Measurements from ENCODE around the gene TSC2. TPM values are rescaled to one million over a fixed set of nuclear protein-coding genes. Genes with fewer than 3 reads are reported as not detected.
"Not testable (repeated sequence)": the region's sequence is repeated elsewhere in the genome, so short reads cannot be mapped to it uniquely, and the experiment has no call there.

The TSC2 gene
- total RNA-seq, 8 experiments from 2014 or later = 28.1 to 102 (median 53.2) TPM

GRCh38 chr16:2111009-2111353 lies 63.2 kb downstream of the TSC2 start:
- WGBS, 10 experiments = 90 to 100% methylated on average over 2 to 8 of the region's 36 CpGs; no CpG with 5 or more reads in 8 of the 10 experiments
- in situ Hi-C loops (cut with MboI; ENCODE audit: low pct_unique_long_range_greater_than_20kb in 2 of 9, low sequenced_read_pairs in 9 of 9, unreplicated experiment in 9 of 9); H3K4me3 ChIP-seq; H3K27ac ChIP-seq; H3K4me1 ChIP-seq (replicated peaks in 1 of 2): not testable (repeated sequence)
- peak in 4 of 8 experiments; percentile 9 to 27 (median 20) for ATAC-seq (replicated peaks in 6 of 8)

- in situ Hi-C loops (cut with MboI; ENCODE audit: low pct_unique_long_range_greater_than_20kb in 2 of 9, low sequenced_read_pairs in 9 of 9, unreplicated experiment in 9 of 9); H3K4me3 ChIP-seq; H3K4me1 ChIP-seq (replicated peaks in 1 of 2); H3K27ac ChIP-seq: not testable (repeated sequence)
- peak in 4 of 8 experiments; percentile 22 to 34 (median 31) for ATAC-seq (replicated peaks in 6 of 8)
- 93 to 100% (median 96%) methylated on average over 1 to 16 of the region's 65 CpGs; no CpG with 5 or more reads in 7 of the 10 experiments for WGBS, 10 experiments
These were observed 63.9 kb downstream of the TSC2 start for GRCh38 chr16:2111412-2112335.

- WGBS, 10 experiments = 90% methylated on average over 6 of the region's 30 CpGs; no CpG with 5 or more reads in 9 of the 10 experiments
- H3K4me3 ChIP-seq; in situ Hi-C loops (cut with MboI; ENCODE audit: low pct_unique_long_range_greater_than_20kb in 2 of 9, low sequenced_read_pairs in 9 of 9, unreplicated experiment in 9 of 9); H3K4me1 ChIP-seq (replicated peaks in 1 of 2); H3K27ac ChIP-seq; ATAC-seq (replicated peaks in 6 of 8): not testable (repeated sequence)
These were observed 64.8 kb downstream of the TSC2 start for GRCh38 chr16:2112539-2113106.

GRCh38 chr16:2114225-2114624 lies 66.4 kb downstream of the TSC2 start:
- WGBS, 10 experiments = no CpG with 5 or more reads among the region's 26 CpGs
- H3K4me3 ChIP-seq; in situ Hi-C loops (cut with MboI; ENCODE audit: low pct_unique_long_range_greater_than_20kb in 2 of 9, low sequenced_read_pairs in 9 of 9, unreplicated experiment in 9 of 9); ATAC-seq (replicated peaks in 6 of 8); H3K4me1 ChIP-seq (replicated peaks in 1 of 2); H3K27ac ChIP-seq: not testable (repeated sequence)

GRCh38 chr16:2114885-2115590 lies 67.3 kb downstream of the TSC2 start:
- ATAC-seq (replicated peaks in 6 of 8); H3K4me3 ChIP-seq: not testable (repeated sequence)

GRCh38 chr16:2115591-2115973 lies 67.8 kb downstream of the TSC2 start:
- H3K4me3 ChIP-seq = no peak overlapping the region
- H3K4me1 ChIP-seq (replicated peaks in 1 of 2) = no peaks in the 10 kb centered on the region
- no peak overlapping the region for H3K27ac ChIP-seq
- WGBS, 10 experiments = no CpG with 5 or more reads among the region's 13 CpGs
- no peak for ATAC-seq (replicated peaks in 6 of 8)
- in situ Hi-C loops (cut with MboI; ENCODE audit: low pct_unique_long_range_greater_than_20kb in 2 of 9, low sequenced_read_pairs in 9 of 9, unreplicated experiment in 9 of 9) = no loop called here

More at GRCh38 chr16:2114885-2115590, 67.3 kb downstream of the TSC2 start:
- H3K27ac ChIP-seq; in situ Hi-C loops (cut with MboI; ENCODE audit: low pct_unique_long_range_greater_than_20kb in 2 of 9, low sequenced_read_pairs in 9 of 9, unreplicated experiment in 9 of 9); H3K4me1 ChIP-seq (replicated peaks in 1 of 2): not testable (repeated sequence)
- 92% methylated on average over 5 of the region's 34 CpGs; no CpG with 5 or more reads in 9 of the 10 experiments for WGBS, 10 experiments

- in situ Hi-C loops (cut with MboI; ENCODE audit: low pct_unique_long_range_greater_than_20kb in 2 of 9, low sequenced_read_pairs in 9 of 9, unreplicated experiment in 9 of 9); H3K4me1 ChIP-seq (replicated peaks in 1 of 2); ATAC-seq (replicated peaks in 6 of 8); H3K4me3 ChIP-seq; H3K27ac ChIP-seq: not testable (repeated sequence)
- WGBS, 10 experiments = no CpG with 5 or more reads among the region's 24 CpGs
These were observed 68.6 kb downstream of the TSC2 start for GRCh38 chr16:2116428-2116827.

- H3K27ac ChIP-seq; ATAC-seq (replicated peaks in 6 of 8); H3K4me3 ChIP-seq; H3K4me1 ChIP-seq (replicated peaks in 1 of 2); in situ Hi-C loops (cut with MboI; ENCODE audit: low pct_unique_long_range_greater_than_20kb in 2 of 9, low sequenced_read_pairs in 9 of 9, unreplicated experiment in 9 of 9): not testable (repeated sequence)
- WGBS, 10 experiments = no CpG with 5 or more reads among the region's 25 CpGs
These were observed 69.6 kb downstream of the TSC2 start for GRCh38 chr16:2117341-2117740.

- in situ Hi-C loops (cut with MboI; ENCODE audit: low pct_unique_long_range_greater_than_20kb in 2 of 9, low sequenced_read_pairs in 9 of 9, unreplicated experiment in 9 of 9); ATAC-seq (replicated peaks in 6 of 8); H3K27ac ChIP-seq; H3K4me3 ChIP-seq; H3K4me1 ChIP-seq (replicated peaks in 1 of 2): not testable (repeated sequence)
- WGBS, 10 experiments = no CpG with 5 or more reads among the region's 35 CpGs
These were observed 70.4 kb downstream of the TSC2 start for GRCh38 chr16:2117960-2118722.

- peak in 2 of 8 experiments; percentile 33 to 40 for ATAC-seq (replicated peaks in 6 of 8)
- in situ Hi-C loops (cut with MboI; ENCODE audit: low pct_unique_long_range_greater_than_20kb in 2 of 9, low sequenced_read_pairs in 9 of 9, unreplicated experiment in 9 of 9); H3K4me3 ChIP-seq; H3K27ac ChIP-seq: not testable (repeated sequence)
- peaks cover 26 to 34% of the 10 kb centered on the region in 2 donors for H3K4me1 ChIP-seq (replicated peaks in 1 of 2)
- 10 to 80% (median 37%) methylated on average over 1 to 6 of the region's 9 CpGs; no CpG with 5 or more reads in 3 of the 10 experiments for WGBS, 10 experiments
These were observed 73.5 kb downstream of the TSC2 start for GRCh38 chr16:2121325-2121724.

GRCh38 chr16:2121853-2122252 lies 74.1 kb downstream of the TSC2 start:
- in situ Hi-C loops (cut with MboI; ENCODE audit: low pct_unique_long_range_greater_than_20kb in 2 of 9, low sequenced_read_pairs in 9 of 9, unreplicated experiment in 9 of 9) = no loop called here
- ATAC-seq (replicated peaks in 6 of 8) = peak in 2 of 8 experiments; percentile 3 to 4
- H3K27ac ChIP-seq = no peak overlapping the region
- no CpG with 5 or more reads among the region's 19 CpGs for WGBS, 10 experiments
- peaks cover 28 to 39% of the 10 kb centered on the region in 2 donors for H3K4me1 ChIP-seq (replicated peaks in 1 of 2)
- no peak overlapping the region for H3K4me3 ChIP-seq

GRCh38 chr16:2122429-2122828 lies 74.6 kb downstream of the TSC2 start:
- Histone ChIP-seq H3K27ac (no peak overlapping the region), H3K4me1 (replicated peaks in 1 of 2) (peaks cover 33 to 44% of the 10 kb centered on the region in 2 donors), H3K4me3 (no peak overlapping the region)
- in situ Hi-C loops (cut with MboI; ENCODE audit: low pct_unique_long_range_greater_than_20kb in 2 of 9, low sequenced_read_pairs in 9 of 9, unreplicated experiment in 9 of 9) = no loop called here
- no peak for ATAC-seq (replicated peaks in 6 of 8)
- 44% methylated on average over 4 of the region's 17 CpGs; no CpG with 5 or more reads in 9 of the 10 experiments for WGBS, 10 experiments

All from motor neuron (in vitro differentiated cells).